Measurements from ENCODE around the gene TRAF3.

- no peak for TF ChIP-seq CTCF (IDR thresholded peaks at IDR 0.05)
- TF ChIP-seq POLR2A (IDR thresholded peaks at IDR 0.05), result no peak
Measured at GRCh38 chr14:102819176-102819628, 42.0 kb downstream of the TRAF3 start.

Measured in thyroid gland (tissue), 4 donors.